DND-41 (cell line): ENCODE data around the gene DEAF1.

Experiments
- EZH2 ChIP-seq: IDR thresholded peaks from 3 replicates; pipeline ENCODE4 v1.6.1; 2012; ENCODE audit warnings: borderline replicate concordance, low read depth, mild to moderate bottlenecking, moderate library complexity, low read length, inconsistent platforms; ENCODE audit not compliant: severe bottlenecking
- TF ChIP-seq, protein P1 (sequence below): IDR thresholded peaks from 2 replicates; pipeline ENCODE4 v1.5.1; 2012; ENCODE audit warnings: borderline replicate concordance, low read length, moderate library complexity, mild to moderate bottlenecking; ENCODE audit not compliant: poor library complexity, severe bottlenecking; ENCODE audit errors: extremely low read depth

DNA sequence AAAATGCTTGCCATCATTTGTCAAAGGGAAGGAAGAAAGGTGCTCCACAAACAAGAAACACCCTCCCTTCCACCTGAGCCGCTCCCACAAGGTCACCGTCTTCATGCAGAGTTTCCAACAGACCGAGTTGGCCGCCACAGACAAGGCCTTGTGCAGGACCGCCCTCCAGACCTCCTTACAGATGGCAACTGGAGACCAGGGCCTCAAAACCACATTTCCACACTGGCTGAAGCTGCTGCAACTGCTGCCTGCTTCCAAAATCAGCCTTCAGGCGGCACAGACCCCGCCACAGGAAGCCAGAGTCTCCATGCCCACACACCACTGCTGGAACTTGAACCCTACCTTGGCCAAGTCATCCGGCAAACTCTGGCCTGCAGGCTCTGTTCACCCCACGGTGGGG, 6.3 kb downstream of the DEAF1 start:
- TF ChIP-seq, protein P1, sequence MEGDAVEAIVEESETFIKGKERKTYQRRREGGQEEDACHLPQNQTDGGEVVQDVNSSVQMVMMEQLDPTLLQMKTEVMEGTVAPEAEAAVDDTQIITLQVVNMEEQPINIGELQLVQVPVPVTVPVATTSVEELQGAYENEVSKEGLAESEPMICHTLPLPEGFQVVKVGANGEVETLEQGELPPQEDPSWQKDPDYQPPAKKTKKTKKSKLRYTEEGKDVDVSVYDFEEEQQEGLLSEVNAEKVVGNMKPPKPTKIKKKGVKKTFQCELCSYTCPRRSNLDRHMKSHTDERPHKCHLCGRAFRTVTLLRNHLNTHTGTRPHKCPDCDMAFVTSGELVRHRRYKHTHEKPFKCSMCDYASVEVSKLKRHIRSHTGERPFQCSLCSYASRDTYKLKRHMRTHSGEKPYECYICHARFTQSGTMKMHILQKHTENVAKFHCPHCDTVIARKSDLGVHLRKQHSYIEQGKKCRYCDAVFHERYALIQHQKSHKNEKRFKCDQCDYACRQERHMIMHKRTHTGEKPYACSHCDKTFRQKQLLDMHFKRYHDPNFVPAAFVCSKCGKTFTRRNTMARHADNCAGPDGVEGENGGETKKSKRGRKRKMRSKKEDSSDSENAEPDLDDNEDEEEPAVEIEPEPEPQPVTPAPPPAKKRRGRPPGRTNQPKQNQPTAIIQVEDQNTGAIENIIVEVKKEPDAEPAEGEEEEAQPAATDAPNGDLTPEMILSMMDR: no peak
- TF ChIP-seq EZH2: no peak
